NB4 (cell line): ENCODE measurements around the gene ANKRD33.

Source experiments
- POLR2A ChIP-seq: IDR thresholded peaks from 2 replicates; pipeline ENCODE4 v1.6.1; 2011; ENCODE audit warnings: mild to moderate bottlenecking; ENCODE audit not compliant: insufficient read length; ENCODE audit errors: extremely low read depth
- TF ChIP-seq, protein P1 (sequence below): IDR thresholded peaks from one replicate; pipeline ENCODE4 v1.5.1; 2012; ENCODE audit warnings: low read depth, low read length
- TF ChIP-seq, protein P2 (sequence below): IDR thresholded peaks from 2 replicates; pipeline ENCODE4 v1.6.1; 2011; ENCODE audit warnings: low read depth, low read length

GRCh38 chr12:51915003-51915625 is 27.2 kb downstream of the ANKRD33 start:
- TF ChIP-seq, protein P1, sequence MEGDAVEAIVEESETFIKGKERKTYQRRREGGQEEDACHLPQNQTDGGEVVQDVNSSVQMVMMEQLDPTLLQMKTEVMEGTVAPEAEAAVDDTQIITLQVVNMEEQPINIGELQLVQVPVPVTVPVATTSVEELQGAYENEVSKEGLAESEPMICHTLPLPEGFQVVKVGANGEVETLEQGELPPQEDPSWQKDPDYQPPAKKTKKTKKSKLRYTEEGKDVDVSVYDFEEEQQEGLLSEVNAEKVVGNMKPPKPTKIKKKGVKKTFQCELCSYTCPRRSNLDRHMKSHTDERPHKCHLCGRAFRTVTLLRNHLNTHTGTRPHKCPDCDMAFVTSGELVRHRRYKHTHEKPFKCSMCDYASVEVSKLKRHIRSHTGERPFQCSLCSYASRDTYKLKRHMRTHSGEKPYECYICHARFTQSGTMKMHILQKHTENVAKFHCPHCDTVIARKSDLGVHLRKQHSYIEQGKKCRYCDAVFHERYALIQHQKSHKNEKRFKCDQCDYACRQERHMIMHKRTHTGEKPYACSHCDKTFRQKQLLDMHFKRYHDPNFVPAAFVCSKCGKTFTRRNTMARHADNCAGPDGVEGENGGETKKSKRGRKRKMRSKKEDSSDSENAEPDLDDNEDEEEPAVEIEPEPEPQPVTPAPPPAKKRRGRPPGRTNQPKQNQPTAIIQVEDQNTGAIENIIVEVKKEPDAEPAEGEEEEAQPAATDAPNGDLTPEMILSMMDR, result no peak
- TF ChIP-seq, protein P2, sequence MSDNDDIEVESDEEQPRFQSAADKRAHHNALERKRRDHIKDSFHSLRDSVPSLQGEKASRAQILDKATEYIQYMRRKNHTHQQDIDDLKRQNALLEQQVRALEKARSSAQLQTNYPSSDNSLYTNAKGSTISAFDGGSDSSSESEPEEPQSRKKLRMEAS, result no peak
- TF ChIP-seq POLR2A, result no peak
